ENCODE data around the gene USP49. TPM values are rescaled to one million over a fixed set of nuclear protein-coding genes. Genes with fewer than 3 reads are reported as not detected.
A peak's percentile ranks its signal among the peaks of the same experiment; 100 is the strongest.

The USP49 gene
- total RNA-seq, 1 experiment from 2014 or later, result 7.0 TPM

- H3K27ac Mint-ChIP-seq (ENCODE audit: unreplicated experiment), result no peak overlapping the region
- no peak overlapping the region for H3K4me3 Mint-ChIP-seq (ENCODE audit: low read depth, unreplicated experiment)
- no peaks in the 10 kb centered on the region for H3K27me3 Mint-ChIP-seq (ENCODE audit: unreplicated experiment)
- BruUV-seq (replicated peaks), result no TSS peak
- no peaks in the 10 kb centered on the region for H3K9me3 Mint-ChIP-seq (ENCODE audit: low read depth, unreplicated experiment)
- no peak for DNase-seq
- CTCF ChIA-PET, result no interaction called here
- peaks cover 23% of the 10 kb centered on the region for H3K36me3 Mint-ChIP-seq (ENCODE audit: insufficient read depth, unreplicated experiment)
- no peak for TF ChIP-seq CTCF (IDR thresholded peaks at IDR 0.05; ENCODE audit: unreplicated experiment)
- peaks cover 8% of the 10 kb centered on the region for H3K4me1 Mint-ChIP-seq (ENCODE audit: low read depth, unreplicated experiment)
- intact Hi-C loops (cut with micrococcal nuclease; ENCODE audit: unreplicated experiment), result no loop called here
Observed at GRCh38 chr6:41900861-41901260, 5.7 kb upstream of the USP49 start.

- DNase-seq, result no peak
- TF ChIP-seq CTCF (IDR thresholded peaks at IDR 0.05; ENCODE audit: unreplicated experiment), result no peak
- peaks cover 9% of the 10 kb centered on the region for H3K4me1 Mint-ChIP-seq (ENCODE audit: low read depth, unreplicated experiment)
- BruUV-seq (replicated peaks), result no TSS peak
- no peak overlapping the region for H3K27ac Mint-ChIP-seq (ENCODE audit: unreplicated experiment)
- intact Hi-C loops (cut with micrococcal nuclease; ENCODE audit: unreplicated experiment), result no loop called here
- H3K9me3 Mint-ChIP-seq (ENCODE audit: low read depth, unreplicated experiment), result no peaks in the 10 kb centered on the region
- no peak overlapping the region for H3K4me3 Mint-ChIP-seq (ENCODE audit: low read depth, unreplicated experiment)
- CTCF ChIA-PET, result interaction anchor here (0.6 to 2.3 kb wide), 8 partner anchors 9 to 1514 kb away, joined by 3 to 17 read pairs (median 6); partner anchors contain the start of genes BYSL and MED20
- peaks cover 7% of the 10 kb centered on the region for H3K36me3 Mint-ChIP-seq (ENCODE audit: insufficient read depth, unreplicated experiment)
- H3K27me3 Mint-ChIP-seq (ENCODE audit: unreplicated experiment), result no peaks in the 10 kb centered on the region
Observed at GRCh38 chr6:41896281-41896680, 1.1 kb upstream of the USP49 start.

- CTCF ChIA-PET, result interaction anchor here (0.6 to 2.3 kb wide), 6 partner anchors 7 to 267 kb away, joined by 3 to 17 read pairs (median 4); partner anchors contain the start of genes BYSL and MED20
- peak; percentile 9 for DNase-seq
- intact Hi-C loops (cut with micrococcal nuclease; ENCODE audit: unreplicated experiment), result no loop called here
- Mint-ChIP-seq H3K4me1 (ENCODE audit: low read depth, unreplicated experiment) (peaks cover 9% of the 10 kb centered on the region), H3K4me3 (ENCODE audit: low read depth, unreplicated experiment) (no peak overlapping the region), H3K27me3 (ENCODE audit: unreplicated experiment) (no peaks in the 10 kb centered on the region), H3K36me3 (ENCODE audit: insufficient read depth, unreplicated experiment) (no peaks in the 10 kb centered on the region), H3K9me3 (ENCODE audit: low read depth, unreplicated experiment) (no peaks in the 10 kb centered on the region), H3K27ac (ENCODE audit: unreplicated experiment) (no peak overlapping the region)
- BruUV-seq (replicated peaks), result no TSS peak
- TF ChIP-seq CTCF (IDR thresholded peaks at IDR 0.05; ENCODE audit: unreplicated experiment), result no peak
Observed at GRCh38 chr6:41894366-41895299, 542 bp downstream of the USP49 start.

- DNase-seq, result no peak
- CTCF ChIA-PET, result no interaction called here
- Mint-ChIP-seq H3K9me3 (ENCODE audit: low read depth, unreplicated experiment) (no peaks in the 10 kb centered on the region), H3K4me3 (ENCODE audit: low read depth, unreplicated experiment) (no peak overlapping the region), H3K27ac (ENCODE audit: unreplicated experiment) (no peak overlapping the region), H3K4me1 (ENCODE audit: low read depth, unreplicated experiment) (peaks cover 9% of the 10 kb centered on the region), H3K36me3 (ENCODE audit: insufficient read depth, unreplicated experiment) (no peaks in the 10 kb centered on the region), H3K27me3 (ENCODE audit: unreplicated experiment) (no peaks in the 10 kb centered on the region)
- intact Hi-C loops (cut with micrococcal nuclease; ENCODE audit: unreplicated experiment), result no loop called here
- no TSS peak for BruUV-seq (replicated peaks)
- TF ChIP-seq CTCF (IDR thresholded peaks at IDR 0.05; ENCODE audit: unreplicated experiment), result no peak
Observed at GRCh38 chr6:41892921-41893564, 2.1 kb downstream of the USP49 start.

Data from Calu3 (cell line).